Left renal cortex interstitium (tissue), 4 donors: ENCODE results near the gene EFNA3. TPM values are rescaled to one million over a fixed set of nuclear protein-coding genes. Genes with fewer than 3 reads are reported as not detected.

Source experiments
- DNase-seq, 4 donors: peaks; one replicate each; pipeline ENCODE4 v3.0.0-alpha.2; 2013; ENCODE audit warnings: low read depth in 4 of 4, low spot score in 2 of 4, missing footprints in 1 of 4
- polyA plus RNA-seq, 4 donors: library from polyadenylated mRNA; unstranded; fragments of 120-200 nt; gene quantifications; one replicate each; pipeline ENCODE4 v1.2.1, GENCODE V29; 2013; ENCODE audit not compliant: insufficient read length in 4 of 4

EFNA3 gene
- polyA plus RNA-seq, 4 donors, result 4.9 to 9.4 (median 6.7) TPM

DNA sequence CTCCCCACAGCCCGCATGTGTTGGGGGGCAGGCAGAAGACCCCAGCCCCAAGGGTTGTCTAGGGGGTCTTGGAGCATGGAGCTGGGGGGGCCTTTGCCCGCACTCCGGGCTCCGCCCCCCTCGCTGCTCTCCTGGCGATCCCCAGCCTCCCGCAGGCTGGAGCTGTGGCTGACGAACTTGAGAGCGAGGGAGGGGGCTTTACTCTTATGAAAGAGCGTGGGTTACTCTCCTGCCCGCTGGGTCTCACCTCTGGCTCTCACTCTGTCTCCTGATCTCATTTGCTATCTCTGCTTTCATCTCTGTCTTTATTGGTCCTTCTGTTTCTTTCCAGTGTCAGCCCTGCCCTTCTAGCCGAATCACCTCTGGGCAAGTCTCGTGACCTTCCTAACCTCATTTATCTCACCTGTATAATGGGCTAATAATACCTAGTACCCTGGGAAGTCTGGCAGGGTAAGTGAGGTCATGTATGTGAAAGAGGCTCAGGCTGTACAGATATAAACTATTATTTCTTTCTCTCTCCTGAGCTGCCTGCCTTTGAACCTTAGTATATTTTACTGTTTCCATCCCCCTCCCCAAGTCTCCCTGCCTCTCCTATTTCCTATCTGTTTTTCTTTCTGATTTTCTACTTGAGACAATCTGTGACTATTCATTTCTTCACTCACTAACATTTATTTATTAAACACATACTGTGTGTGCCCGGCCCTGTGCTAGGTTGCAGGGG, 14.4 kb upstream of the EFNA3 start:
- DNase-seq, result no peak

DNA sequence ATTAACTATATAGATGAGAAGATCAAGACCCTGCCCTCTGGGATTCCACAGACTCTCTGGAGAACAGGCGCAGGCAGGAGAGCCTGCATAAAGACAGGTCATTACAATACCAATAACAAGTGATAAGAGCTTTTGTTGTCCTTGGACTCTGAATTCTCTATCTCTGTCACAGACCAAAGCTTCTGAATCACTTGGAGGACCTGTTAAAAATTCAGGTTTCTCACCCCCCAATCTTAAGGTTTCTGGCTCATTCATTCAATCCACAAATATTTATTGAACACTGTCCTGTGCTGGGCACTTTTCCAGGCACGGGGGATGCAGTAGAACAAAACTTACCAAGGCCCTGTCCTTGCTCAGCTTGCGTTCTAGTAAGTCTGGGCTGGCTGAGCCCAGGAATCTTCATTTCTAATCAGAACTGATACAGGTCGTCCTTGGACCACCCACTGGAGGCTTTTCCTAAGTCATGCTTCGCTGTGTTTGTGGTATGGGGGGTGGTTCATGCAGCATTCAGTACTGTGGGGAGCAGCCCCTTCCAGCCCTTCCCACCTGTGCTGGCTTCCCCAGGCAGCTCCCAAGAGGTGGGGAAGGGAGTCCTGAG, 13.7 kb upstream of the EFNA3 start:
- DNase-seq, result no peak

DNA sequence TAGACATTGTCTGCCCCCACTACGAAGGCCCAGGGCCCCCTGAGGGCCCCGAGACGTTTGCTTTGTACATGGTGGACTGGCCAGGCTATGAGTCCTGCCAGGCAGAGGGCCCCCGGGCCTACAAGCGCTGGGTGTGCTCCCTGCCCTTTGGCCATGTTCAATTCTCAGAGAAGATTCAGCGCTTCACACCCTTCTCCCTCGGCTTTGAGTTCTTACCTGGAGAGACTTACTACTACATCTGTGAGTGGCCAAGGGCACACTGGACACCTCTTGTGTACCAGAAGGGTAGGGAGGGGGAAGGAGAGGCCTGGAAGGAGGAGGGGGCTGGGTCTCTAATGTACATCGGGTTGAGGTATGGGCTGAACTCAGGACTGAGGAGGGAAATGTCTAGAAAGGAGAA, 11.9 kb upstream of the EFNA3 start:
- no peak for DNase-seq

DNA sequence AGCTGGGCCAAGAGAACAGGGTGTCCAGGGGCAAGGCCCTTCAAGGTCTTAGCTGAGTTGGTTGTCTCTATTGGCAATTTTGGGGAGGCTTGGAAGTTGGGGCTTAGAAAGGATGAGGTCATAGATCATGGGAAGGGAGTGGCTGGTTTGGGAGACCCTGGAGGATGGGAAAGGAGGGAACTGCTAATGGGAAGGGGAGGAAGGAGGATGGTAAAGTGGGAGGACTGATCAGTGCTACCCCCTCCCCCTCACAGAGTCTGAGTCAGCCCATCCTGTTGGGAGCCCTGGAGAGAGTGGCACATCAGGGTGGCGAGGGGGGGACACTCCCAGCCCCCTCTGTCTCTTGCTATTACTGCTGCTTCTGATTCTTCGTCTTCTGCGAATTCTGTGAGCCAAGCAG, 10.0 kb upstream of the EFNA3 start:
- no peak for DNase-seq

DNA sequence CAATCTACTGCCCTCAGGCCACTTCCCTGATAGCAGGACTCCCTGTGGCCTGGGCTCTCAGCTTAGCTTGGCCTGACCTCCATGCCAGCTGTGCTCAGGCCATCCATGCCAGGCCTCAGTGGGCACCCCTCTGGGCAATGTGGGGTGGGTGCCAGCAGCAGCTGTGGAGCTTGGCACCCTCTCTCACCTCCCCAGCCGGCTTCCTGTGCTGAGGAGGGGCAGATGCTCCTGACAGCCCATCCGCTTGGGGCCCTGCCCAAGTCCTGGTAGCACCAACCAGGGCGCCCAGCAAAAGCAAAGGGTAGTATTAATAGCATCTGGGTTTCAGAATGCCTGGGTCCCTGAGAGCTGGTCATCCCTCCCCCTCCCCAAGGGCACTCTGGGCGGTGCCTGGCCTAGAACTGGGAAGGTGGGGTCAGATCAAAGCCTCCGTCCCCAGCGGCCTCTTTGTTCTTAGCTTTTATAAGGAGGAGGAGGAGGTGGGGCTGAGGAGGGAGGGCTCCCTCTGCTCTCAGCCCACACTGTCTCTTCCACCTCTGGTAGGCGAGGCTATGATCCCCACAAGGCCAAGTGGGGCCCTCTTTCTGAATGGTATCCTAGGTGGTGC, 9.0 kb upstream of the EFNA3 start:
- DNase-seq, result no peak

DNA sequence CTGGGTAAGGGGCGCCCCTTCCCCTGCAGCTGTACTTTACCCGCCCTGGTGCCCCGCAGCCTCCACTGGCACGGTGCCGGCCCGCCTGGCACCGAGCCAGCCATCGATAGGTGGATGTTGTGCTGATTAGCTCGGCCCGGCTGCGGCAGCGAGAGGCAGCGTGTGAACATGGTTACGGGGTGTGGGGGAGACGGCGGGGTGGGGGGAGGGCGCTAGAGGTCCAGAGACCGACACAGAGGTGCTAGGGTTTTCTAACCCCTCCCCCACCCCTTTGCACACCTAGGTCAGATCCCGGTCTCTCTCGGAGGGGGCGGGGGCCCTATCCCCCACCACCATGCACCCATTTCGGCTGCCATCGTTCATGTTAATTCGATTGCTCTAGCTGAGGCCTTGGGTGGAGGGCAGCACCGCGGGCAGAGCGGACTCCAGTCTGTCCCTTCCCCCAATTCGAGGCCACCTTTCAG, 8.4 kb upstream of the EFNA3 start:
- no peak for DNase-seq

DNA sequence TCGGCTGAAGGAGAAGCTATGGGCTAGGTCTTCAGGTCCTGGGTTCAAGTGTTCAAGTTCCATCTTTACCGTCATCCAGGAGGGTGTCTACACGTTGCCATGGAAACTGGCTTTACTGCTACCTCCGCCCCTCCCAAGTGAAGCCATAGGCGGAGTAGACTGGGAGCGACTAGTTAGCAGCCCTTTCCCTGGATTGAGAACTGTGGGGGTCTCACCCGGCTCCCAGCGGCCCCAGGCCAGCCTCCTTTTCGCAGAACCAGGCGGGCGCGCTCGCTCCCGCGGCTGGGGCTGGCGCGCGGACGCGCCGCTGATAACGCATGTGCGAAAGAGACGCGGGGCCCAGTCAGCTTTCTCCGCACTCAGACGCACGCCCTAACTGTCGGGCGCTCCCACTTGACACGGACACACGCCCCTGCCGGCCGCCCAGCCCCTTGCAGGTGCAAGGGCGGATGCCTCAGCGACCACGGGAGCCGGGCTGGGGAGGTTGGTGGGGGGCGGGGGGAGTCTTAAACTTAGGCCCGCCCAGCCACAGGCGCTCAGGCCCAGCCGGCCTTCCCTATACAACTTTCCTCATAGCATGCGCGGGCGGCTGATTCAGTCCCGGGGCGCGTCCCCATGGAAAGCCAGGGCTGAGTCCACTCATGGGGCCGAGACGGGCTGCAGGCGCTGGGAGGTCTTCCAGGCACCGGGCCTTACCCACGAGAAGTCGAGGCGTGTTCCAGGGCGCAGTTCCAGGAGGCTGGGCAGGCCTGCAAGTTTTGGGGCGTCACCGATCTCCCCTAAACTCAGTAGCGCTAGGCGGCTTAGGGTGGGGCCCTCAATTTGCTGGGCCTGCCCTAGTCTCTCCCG, 7.7 kb upstream of the EFNA3 start:
- no peak for DNase-seq

DNA sequence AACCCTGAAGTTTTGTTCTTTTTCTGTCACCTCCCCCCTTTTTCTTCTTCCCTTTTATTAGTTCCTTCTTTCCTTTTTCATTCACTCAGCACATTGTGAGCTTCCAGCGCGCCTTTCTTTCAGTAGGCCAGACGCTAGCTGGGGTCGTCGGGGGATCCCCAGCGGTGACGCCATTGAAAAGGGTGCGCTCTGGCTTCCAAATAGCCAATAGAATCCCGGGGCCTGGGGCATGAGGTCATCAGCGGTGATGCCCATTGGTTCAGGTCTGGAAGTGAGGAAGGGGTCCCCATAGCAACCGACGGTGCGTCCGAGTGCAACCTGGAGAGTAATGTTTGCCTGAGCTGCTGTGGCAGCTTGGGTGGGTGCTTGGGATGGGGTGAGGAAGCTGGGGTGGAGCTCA, 6.9 kb upstream of the EFNA3 start:
- no peak for DNase-seq

DNA sequence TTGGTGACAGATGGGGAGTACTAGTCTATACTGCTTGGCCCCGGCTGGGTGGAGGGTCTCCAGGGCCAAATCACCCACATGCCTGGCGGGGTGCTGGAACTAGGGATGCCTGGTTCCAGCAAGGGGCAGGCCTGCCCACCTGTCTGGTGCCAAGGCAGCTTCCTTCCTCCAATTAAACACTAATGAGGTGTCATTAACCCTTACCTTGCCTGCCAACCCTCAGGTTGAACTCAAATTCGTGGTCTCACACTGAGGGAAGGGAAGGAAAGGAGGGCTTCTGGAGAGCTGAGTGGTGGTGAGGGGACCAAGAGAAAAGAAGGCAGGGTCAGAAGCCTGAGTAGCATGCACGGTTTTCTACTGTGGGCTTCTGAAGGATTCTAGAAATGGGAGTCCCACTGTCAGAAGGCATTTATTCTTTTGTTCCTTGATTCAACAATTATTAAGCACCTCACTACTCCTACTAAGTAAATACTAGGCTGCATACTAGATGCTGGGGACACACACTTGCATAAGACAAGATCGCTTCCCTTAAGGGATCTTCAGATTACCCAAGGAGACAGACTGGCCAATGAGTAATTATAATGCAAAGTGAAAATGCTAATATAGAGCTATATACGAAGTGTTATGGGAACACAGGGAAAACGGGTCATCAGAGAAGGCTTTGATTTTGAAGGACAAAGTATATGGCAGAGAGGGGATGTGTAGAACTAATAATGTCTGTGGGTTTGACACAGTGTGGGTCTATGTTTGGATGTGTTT, 5.9 kb upstream of the EFNA3 start:
- no peak for DNase-seq

DNA sequence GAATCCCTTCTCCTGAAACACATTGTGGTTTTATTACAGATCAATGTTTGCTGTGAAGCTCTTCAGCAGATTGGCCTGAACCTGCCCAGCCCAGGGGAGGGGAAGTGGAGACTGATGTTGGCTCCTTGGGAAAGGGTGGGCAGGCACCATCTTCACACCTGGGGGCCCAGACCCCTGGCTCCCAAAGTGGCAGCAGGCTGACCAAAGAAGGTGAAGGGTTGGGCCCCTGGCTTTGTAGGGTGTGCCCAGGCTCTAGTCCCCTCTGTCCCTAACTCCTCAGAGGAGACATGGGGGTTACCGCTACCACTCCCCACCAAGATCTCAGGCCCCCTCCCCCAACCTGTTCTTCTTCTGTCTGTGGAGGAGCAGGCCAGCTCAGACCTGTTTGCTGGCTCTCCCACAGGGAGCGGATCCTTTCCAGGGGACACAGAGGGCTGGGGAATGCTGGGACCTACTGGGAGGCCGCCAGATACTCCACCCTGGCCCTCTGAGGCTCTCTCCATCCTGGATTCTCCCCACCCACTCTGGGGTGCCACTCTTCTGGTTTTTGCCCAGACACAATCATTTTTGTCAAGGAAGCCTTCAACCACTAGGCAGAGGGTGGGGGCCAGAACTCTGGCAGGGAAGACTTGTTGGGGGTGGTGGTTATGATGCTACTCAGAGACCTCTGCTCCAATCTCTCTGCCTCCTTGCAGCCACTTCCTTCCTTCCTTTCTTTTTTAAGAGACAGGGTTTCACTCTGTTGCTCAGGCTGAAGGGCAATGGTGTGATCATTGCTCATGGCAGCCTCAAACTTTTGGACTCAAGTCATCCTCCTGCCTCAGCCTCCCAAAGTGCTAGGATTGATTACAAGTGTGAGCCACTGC, 5.0 kb upstream of the EFNA3 start:
- no peak for DNase-seq

DNA sequence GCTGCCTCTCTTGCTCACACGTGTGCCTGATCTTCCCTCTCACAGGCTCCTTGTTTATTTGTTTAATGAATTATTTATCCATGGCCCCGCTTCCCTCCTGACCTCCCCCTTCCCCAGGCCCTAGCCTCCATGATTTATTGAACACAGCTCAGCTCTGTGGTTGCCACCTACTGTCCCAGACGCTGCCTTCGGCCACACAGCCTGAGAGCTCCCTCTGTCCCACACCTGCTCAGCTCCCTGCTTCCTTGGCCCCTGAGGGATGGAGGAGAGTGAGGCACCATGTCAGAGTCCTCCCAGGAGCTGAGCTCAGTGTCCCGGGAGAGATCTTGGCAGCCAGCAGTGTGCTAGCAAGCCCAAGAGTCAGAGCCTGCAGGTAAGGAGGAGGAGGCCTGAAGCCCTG, 3.1 kb upstream of the EFNA3 start:
- no peak for DNase-seq

DNA sequence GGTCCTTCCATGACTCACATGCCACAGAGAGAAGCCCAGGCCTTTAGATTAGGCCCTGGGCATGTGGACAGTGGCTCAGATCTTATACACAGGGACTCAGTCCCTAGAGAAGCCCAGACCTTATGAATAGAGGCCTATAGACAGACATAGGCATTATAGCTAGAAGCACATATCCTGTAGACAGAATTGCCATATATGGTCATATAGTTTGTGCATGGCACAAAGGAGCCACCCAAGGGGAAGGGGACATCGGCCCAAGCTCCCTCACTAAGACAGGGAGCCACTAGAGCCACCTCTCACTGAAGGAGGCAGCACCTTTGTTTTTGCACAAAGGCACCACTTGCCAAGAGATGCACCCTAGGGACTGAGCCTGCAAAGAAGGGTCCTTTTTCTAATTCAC, 2.3 kb upstream of the EFNA3 start:
- DNase-seq, result no peak

DNA sequence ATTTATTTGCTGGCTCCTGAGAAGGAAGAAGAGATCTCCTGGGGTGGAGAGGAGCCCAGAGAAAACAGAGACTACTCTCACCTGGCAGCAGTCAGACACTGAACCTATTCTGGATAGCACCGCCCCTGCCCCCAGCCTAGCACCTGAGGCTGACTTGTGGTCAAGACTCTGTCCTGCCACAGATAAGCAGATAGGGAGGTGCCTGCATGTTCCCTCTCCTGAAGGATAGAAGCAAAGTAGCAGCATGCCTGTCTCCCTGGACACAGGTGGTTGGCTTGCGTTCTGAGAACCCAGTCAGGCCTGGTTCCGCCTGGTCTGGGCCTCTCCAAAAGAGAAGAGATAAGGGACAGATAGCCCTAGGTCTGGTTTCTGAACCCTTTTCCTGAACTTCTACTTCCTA, 1.3 kb upstream of the EFNA3 start:
- DNase-seq, result no peak

DNA sequence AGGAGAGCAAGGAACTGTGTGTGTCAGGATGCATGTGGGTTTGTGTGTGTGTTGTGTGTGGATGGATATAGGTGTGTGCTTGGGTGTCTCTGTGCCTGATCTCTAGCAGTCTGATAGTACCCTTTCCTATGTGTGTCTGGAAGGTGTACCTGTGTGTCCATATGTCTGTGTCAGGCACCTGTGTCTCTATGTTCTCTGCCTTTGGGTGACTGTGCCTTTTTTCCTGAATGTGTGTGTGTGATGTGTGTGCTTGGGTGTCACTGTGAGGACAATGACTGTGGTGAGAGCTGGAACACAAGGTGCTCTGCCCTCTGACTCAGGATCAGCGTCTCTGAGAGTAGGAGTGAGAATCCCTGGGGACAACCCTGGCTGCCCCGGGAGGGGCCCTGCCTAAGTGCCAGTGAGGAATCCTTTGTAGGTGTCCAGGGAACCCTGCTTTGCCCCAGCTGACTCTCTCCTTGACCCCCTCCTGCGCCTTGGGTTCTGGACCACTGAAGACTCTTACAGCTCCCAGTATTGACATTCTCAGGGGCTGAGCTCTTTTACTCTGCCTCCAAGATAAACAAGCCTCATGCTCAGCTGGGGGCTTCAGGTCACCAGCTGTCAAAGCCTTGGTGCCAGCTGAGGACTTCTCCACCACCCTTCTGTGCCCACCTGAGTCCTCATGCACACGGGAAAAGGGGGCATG, 735 bp upstream of the EFNA3 start:
- no peak for DNase-seq

DNA sequence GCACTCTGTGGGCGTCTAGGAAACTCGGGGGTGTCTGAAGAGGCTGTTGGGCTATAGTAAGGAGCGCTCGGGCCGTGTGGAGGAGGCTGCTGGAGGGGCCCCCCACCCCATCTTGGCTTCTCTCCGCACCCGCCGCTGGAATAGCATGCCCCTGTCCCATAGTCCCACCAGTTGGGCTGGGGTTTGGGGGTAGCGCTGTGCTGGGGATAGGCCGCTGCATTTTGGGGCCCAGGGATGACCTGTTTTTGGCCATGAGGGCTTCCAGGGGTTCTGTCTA, 511 bp downstream of the EFNA3 start:
- no peak for DNase-seq

DNA sequence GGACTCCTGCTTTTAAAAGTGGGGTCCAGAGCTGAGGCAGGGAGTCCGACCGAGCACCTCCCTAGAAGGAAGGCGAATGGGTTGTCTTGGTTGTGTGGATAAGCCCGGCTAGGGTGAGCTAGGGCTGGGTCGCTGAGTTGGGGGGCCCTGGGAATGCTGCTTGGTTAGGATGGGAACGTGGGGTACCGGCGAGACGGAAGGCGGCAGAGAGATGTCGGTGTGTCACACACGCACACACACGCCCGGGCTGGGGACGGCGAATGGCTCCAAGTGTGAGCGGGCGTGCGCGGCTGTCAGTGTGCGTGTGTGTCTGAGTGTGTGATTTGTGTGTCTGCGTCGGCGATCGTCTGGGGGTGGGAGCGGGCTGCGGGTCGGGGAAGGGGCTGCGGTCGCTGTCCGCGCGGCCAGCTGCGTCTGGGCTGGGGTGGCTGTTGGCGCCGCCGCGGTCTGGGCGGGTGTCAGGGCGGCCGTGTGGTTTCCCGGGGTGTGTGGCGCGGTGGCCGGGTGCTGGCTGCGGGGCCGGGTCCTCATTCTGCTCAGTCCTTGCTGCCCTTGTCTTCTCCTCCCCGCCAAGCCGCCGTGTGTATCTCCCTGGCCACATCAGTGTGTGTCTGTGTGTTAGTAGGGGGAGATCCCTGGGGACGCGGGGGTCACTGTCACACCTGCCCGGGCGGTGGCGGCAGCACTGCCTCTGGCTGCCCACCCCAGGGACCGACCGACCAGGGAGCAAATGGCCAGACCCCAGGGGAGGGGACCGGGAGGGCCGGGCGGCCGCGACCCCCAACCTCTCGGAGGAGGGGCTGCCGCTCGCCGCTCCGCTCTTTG, 1.1 kb downstream of the EFNA3 start:
- no peak for DNase-seq

DNA sequence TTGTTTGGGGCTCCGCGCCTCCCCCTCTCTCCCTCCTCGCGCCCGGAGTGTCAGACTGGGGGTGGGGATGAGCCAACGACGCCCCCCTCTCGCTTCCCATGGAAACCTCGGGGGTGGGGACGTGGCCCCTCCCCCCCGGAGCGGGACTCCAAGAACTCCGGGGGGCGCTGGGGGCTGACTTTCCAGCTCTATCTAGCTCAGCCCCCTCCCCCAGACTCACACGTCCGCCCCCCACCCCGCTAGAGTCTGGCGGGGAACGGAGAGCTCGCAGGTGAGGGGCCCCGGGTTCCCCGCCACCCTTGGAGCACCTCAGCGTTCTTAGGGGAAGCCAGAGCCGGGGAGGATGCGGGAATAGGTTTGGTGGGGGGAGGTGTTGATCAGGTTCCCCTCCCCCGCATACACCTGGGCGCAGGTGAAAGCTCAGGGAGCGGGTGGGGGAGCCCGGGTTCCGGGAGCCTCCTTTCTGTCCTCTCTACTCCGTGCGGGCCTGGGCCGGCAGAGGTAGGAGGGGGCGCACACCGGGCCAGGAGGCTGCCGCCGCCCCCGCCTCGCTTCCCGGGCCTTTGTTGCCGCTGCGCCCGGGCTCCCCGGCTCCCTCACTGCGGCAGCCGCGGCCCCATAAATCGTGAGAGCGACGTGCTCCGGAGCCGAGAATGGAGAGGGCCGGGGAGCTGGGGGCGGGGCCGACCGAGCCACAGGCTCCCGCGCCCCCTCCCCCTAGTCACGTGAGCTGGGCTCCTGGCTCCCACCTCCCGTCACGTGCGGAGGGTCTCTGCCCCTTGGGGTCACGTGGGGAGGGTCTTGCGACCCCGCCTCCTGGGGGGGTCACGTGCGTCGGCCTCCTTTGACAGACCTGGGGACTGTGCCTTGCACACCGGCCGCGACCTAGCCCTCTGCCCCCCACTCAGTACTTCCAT, 1.9 kb downstream of the EFNA3 start:
- DNase-seq, result no peak
